ENCODE measurements around the gene RUFY1.
"Not testable (repeated sequence)": the region's sequence is repeated elsewhere in the genome, so short reads cannot be mapped to it uniquely, and the experiment has no call there.

RUFY1 gene

DNA sequence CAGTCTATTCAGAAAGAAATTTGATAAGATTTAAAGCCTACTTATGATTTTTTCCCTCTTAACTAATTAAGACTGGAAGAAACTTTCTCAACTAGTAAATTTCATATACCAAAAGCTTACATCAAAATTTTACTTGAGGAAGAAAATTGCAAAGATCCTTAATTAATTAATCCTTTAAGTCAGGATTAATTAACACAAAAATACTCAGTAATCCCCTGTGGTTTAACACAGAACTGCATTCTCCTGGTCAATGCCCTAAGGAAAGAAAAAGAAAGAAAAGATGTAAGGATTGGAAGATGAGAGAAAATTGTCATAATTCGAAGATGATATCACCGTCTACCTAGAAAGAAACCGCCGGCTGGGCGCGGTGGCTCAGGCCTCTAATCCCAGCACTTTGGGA, 17.3 kb upstream of the RUFY1 start:
- H3K4me3 ChIP-seq, result no peak overlapping the region
- H3K9me3 ChIP-seq (replicated peaks in 1 of 11), result peaks cover 0 to 4% (median 0%) of the 10 kb centered on the region in 11 experiments; a peak in 3 of 22 replicates
- no peak for TF ChIP-seq Cebpa-rat (IDR thresholded peaks at IDR 0.05)
- H3K9ac ChIP-seq, result no peak overlapping the region
- H3K4me2 ChIP-seq, result no peak overlapping the region
- H3K4me1 ChIP-seq, result peaks cover 6 to 18% (median 9%) of the 10 kb centered on the region in 10 experiments; a peak in 18 of 20 replicates
- H3K36me3 ChIP-seq, result no peaks in the 10 kb centered on the region
- no peaks in the 10 kb centered on the region for H4K20me1 ChIP-seq
- no peak overlapping the region for H3K27ac ChIP-seq
- no peaks in the 10 kb centered on the region for H3K27me3 ChIP-seq

DNA sequence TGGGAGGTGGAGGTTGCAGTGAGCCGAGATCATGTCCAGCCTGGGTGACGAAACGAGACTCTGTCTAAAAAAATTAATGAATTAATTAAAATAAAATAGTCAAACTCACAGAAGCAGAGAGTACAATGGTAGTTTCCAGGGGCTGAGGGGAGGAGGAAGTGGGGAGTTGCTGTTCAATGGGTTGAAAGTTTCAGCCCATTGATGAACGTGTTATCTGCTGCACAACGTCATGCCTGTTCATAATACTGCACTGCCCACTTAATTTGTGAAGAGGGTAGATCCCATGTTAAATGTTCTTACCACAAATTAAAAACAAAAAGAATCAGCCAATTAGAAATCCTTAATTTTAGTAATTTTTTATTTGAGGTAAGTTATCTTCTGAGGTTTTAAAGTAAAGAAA, 16.4 kb upstream of the RUFY1 start:
- Histone ChIP-seq H3K27me3 (no peaks in the 10 kb centered on the region), H3K9me3 (replicated peaks in 1 of 11) (peaks cover 0 to 3% (median 0%) of the 10 kb centered on the region in 11 experiments; a peak in 3 of 22 replicates), H3K9ac (no peak overlapping the region), H3K4me1 (peaks cover 6 to 18% (median 9%) of the 10 kb centered on the region in 10 experiments; a peak in 18 of 20 replicates), H3K36me3 (no peaks in the 10 kb centered on the region), H3K27ac (no peak overlapping the region), H3K4me2 (no peak overlapping the region), H3K4me3 (no peak overlapping the region), H4K20me1 (no peaks in the 10 kb centered on the region)
- no peak for TF ChIP-seq Cebpa-rat (IDR thresholded peaks at IDR 0.05)

DNA sequence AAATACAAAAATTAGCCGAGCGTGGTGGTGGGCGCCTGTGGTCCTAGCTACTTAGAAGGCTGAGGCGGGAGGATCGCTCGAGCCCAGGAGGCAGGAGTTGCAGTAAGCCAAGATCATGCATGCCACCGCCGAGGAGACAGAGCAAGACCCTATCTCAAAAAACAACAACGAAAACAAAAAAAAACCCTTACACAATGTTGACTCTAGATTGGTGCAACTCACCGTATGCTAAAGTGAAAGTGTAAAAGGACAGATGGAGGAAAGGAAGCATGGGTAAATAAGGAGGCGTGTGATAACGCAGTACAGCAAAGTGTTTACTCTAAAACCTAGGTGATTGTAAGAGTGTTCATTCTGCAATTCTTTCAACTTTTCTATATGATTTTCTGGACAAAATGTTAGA, 15.9 kb upstream of the RUFY1 start:
- H3K27ac ChIP-seq, result no peak overlapping the region
- H3K36me3 ChIP-seq, result no peaks in the 10 kb centered on the region
- no peaks in the 10 kb centered on the region; a peak in 2 of 22 replicates for H3K9me3 ChIP-seq (replicated peaks in 1 of 11)
- TF ChIP-seq Cebpa-rat (IDR thresholded peaks at IDR 0.05), result no peak
- no peak overlapping the region for H3K9ac ChIP-seq
- no peak overlapping the region for H3K4me2 ChIP-seq
- peaks cover 6 to 18% (median 8%) of the 10 kb centered on the region in 10 experiments; a peak in 18 of 20 replicates for H3K4me1 ChIP-seq
- H4K20me1 ChIP-seq, result no peaks in the 10 kb centered on the region
- H3K27me3 ChIP-seq, result no peaks in the 10 kb centered on the region
- H3K4me3 ChIP-seq, result no peak overlapping the region

- no peak overlapping the region for H3K4me2 ChIP-seq
- H4K20me1 ChIP-seq, result no peaks in the 10 kb centered on the region
- no peaks in the 10 kb centered on the region for H3K4me1 ChIP-seq
- no peaks in the 10 kb centered on the region for H3K9me3 ChIP-seq (replicated peaks in 1 of 11)
- H3K9ac ChIP-seq, result no peak overlapping the region
- no peaks in the 10 kb centered on the region for H3K36me3 ChIP-seq
- no peak overlapping the region for H3K4me3 ChIP-seq
- H3K27me3 ChIP-seq, result no peaks in the 10 kb centered on the region
- no peak overlapping the region for H3K27ac ChIP-seq
- no peak for TF ChIP-seq Cebpa-rat (IDR thresholded peaks at IDR 0.05)
Measured at GRCh38 chr5:179536676-179537075, 13.7 kb upstream of the RUFY1 start.

- H3K4me3 ChIP-seq, result no peak overlapping the region
Measured at GRCh38 chr5:179542170-179542569, 8.2 kb upstream of the RUFY1 start.

GRCh38 chr5:179543275-179543674, 7.1 kb upstream of the RUFY1 start:
- not testable (repeated sequence) for H3K4me3 ChIP-seq; H3K27ac ChIP-seq; H3K27me3 ChIP-seq; H3K36me3 ChIP-seq; H3K9me3 ChIP-seq (replicated peaks in 1 of 11); H4K20me1 ChIP-seq; H3K4me2 ChIP-seq; H3K9ac ChIP-seq
- H3K4me1 ChIP-seq, result peaks cover 6 to 17% (median 14%) of the 10 kb centered on the region in 10 experiments

More at GRCh38 chr5:179542170-179542569, 8.2 kb upstream of the RUFY1 start:
- Histone ChIP-seq H3K27me3 (no peaks in the 10 kb centered on the region), H3K9me3 (replicated peaks in 1 of 11) (no peaks in the 10 kb centered on the region), H3K36me3 (no peaks in the 10 kb centered on the region), H3K4me2 (no peak overlapping the region), H3K4me1 (peaks cover 6 to 17% (median 14%) of the 10 kb centered on the region in 10 experiments), H3K27ac (no peak overlapping the region), H3K9ac (no peak overlapping the region), H4K20me1 (no peaks in the 10 kb centered on the region)
- no peak for TF ChIP-seq Cebpa-rat (IDR thresholded peaks at IDR 0.05)

- H4K20me1 ChIP-seq, result peaks cover 14 to 60% (median 35%) of the 10 kb centered on the region in 11 experiments; a peak in 17 of 22 replicates
- H3K4me1 ChIP-seq, result peaks cover 23 to 45% (median 29%) of the 10 kb centered on the region in 10 experiments
- H3K4me3 ChIP-seq, result no peak overlapping the region
- H3K9ac ChIP-seq, result peak overlapping the region in 1 of 11 experiments; percentile 12; a peak in 1 of 22 replicates
- H3K27me3 ChIP-seq, result no peaks in the 10 kb centered on the region
- no peak for TF ChIP-seq Cebpa-rat (IDR thresholded peaks at IDR 0.05)
- H3K4me2 ChIP-seq, result peak overlapping the region in 9 of 11 experiments; percentile 56 to 94 (median 80); a peak in 17 of 22 replicates
- H3K9me3 ChIP-seq (replicated peaks in 1 of 11), result no peaks in the 10 kb centered on the region
- H3K27ac ChIP-seq, result no peak overlapping the region
- peaks cover 6 to 46% (median 22%) of the 10 kb centered on the region in 11 experiments; a peak in 19 of 22 replicates for H3K36me3 ChIP-seq
Measured at GRCh38 chr5:179553006-179553405, 2.7 kb downstream of the RUFY1 start.

- H3K4me1 ChIP-seq, result peaks cover 23 to 45% (median 29%) of the 10 kb centered on the region in 10 experiments
- peak overlapping the region in 4 of 11 experiments; percentile 20 to 94 (median 80); a peak in 8 of 22 replicates for H3K4me2 ChIP-seq
- no peak for TF ChIP-seq Cebpa-rat (IDR thresholded peaks at IDR 0.05)
- no peaks in the 10 kb centered on the region for H3K9me3 ChIP-seq (replicated peaks in 1 of 11)
- H4K20me1 ChIP-seq, result peaks cover 14 to 69% (median 35%) of the 10 kb centered on the region in 11 experiments; a peak in 17 of 22 replicates
- peak overlapping the region in 1 of 11 experiments; percentile 5; a peak in 1 of 22 replicates for H3K27ac ChIP-seq
- H3K4me3 ChIP-seq, result no peak overlapping the region
- H3K36me3 ChIP-seq, result peaks cover 12 to 52% (median 28%) of the 10 kb centered on the region in 11 experiments; a peak in 21 of 22 replicates
- no peaks in the 10 kb centered on the region for H3K27me3 ChIP-seq
- H3K9ac ChIP-seq, result no peak overlapping the region
Measured at GRCh38 chr5:179553875-179554274, 3.5 kb downstream of the RUFY1 start.

GRCh38 chr5:179554981-179555380, 4.6 kb downstream of the RUFY1 start:
- Histone ChIP-seq H3K36me3 (peaks cover 23 to 63% (median 39%) of the 10 kb centered on the region in 11 experiments), H3K27ac (no peak overlapping the region), H3K4me3 (no peak overlapping the region), H3K4me2 (peak overlapping the region in 1 of 11 experiments; percentile 94; a peak in 1 of 22 replicates), H3K27me3 (no peaks in the 10 kb centered on the region), H3K4me1 (peaks cover 17 to 36% (median 23%) of the 10 kb centered on the region in 10 experiments), H4K20me1 (peaks cover 17 to 80% (median 43%) of the 10 kb centered on the region in 11 experiments; a peak in 17 of 22 replicates), H3K9me3 (replicated peaks in 1 of 11) (no peaks in the 10 kb centered on the region), H3K9ac (no peak overlapping the region; a peak in 1 of 22 replicates)
- no peak for TF ChIP-seq Cebpa-rat (IDR thresholded peaks at IDR 0.05)

- Histone ChIP-seq H4K20me1 (peaks cover 3 to 87% (median 31%) of the 10 kb centered on the region in 11 experiments; a peak in 15 of 22 replicates), H3K36me3 (peaks cover 50 to 91% (median 63%) of the 10 kb centered on the region in 11 experiments), H3K4me1 (peaks cover 0 to 19% (median 7%) of the 10 kb centered on the region in 10 experiments; a peak in 11 of 20 replicates)
- H3K9me3 ChIP-seq (replicated peaks in 1 of 11); H3K4me2 ChIP-seq; H3K4me3 ChIP-seq; H3K27ac ChIP-seq; H3K27me3 ChIP-seq; H3K9ac ChIP-seq: not testable (repeated sequence)
Measured at GRCh38 chr5:179558261-179558799, 8.0 kb downstream of the RUFY1 start.
